ENCODE data around the gene CYP3A7.

DNA sequence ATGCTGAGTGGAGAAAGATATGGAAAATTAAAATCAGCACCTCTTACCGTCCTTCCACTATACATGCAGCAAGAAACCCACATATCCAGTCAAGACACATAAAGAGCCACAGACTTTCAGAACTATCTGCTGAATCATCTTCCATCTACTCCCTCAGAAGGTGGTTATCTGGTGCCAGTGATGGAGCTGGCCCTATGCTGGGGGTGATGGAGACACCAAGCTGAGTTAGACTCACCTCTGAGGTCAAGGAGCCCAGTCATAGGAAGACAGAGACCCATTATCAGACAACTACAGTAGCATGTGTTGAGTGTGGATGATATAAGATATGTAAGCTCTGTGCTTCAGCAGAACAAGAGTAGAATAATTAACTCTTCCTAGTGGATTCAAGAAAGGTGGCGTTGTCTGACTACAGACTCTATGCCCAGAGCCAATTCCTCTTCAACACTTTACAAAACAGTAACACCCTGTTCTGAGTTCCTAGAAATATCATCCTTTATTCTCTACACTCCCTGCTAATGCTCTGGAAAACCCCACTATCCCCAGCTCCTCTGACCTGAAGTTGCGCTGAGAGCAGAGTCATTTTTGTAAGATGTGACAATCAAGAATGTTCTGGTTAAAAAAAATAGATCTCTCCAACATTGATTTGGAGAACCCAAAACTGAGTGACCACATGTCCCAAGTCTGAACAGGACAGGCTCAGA lies 69.5 kb downstream of the CYP3A7 start:
- TF ChIP-seq, protein P1, sequence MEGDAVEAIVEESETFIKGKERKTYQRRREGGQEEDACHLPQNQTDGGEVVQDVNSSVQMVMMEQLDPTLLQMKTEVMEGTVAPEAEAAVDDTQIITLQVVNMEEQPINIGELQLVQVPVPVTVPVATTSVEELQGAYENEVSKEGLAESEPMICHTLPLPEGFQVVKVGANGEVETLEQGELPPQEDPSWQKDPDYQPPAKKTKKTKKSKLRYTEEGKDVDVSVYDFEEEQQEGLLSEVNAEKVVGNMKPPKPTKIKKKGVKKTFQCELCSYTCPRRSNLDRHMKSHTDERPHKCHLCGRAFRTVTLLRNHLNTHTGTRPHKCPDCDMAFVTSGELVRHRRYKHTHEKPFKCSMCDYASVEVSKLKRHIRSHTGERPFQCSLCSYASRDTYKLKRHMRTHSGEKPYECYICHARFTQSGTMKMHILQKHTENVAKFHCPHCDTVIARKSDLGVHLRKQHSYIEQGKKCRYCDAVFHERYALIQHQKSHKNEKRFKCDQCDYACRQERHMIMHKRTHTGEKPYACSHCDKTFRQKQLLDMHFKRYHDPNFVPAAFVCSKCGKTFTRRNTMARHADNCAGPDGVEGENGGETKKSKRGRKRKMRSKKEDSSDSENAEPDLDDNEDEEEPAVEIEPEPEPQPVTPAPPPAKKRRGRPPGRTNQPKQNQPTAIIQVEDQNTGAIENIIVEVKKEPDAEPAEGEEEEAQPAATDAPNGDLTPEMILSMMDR (IDR thresholded peaks at IDR 0.05; ENCODE audit: low read depth, low read length), result no peak
- no peak for TF ChIP-seq EZH2phosphoT487 (IDR thresholded peaks at IDR 0.05; ENCODE audit: low read depth)

Data from OCI-LY3 (cell line).